K562 (cell line): Measurements from ENCODE around the gene NXF1. TPM values are rescaled to one million over a fixed set of nuclear protein-coding genes. Genes with fewer than 3 reads are reported as not detected.

ENCODE experiments used
- ATAC-seq: fragments of 200-7000 bp; cut with Tn5 transposase; 3 replicates; pipeline ENCODE4 v1.9.1; 2020; ENCODE audit warnings: moderate library complexity
- BruUV-seq: library from RNA; stranded (reverse); fragments of 400-500 nt; replicated peaks from 2 replicates; lab custom pipeline; 2021; lab: Mats Ljungman, UMichigan
- CTCF ChIA-PET: fragments of 300-600 bp; formaldehyde crosslinking; extraction: SDS; loops from one replicate; lab custom pipeline; 2021; ENCODE audit warnings: low intra/inter-chr PET ratio; lab: Yijun Ruan, JAX
- POLR2A ChIA-PET: fragments of 300-600, 350-650 bp; sonication (Branson Sonifier 250); formaldehyde crosslinking; extraction: SDS; loops from one replicate; lab custom pipeline; 2021; ENCODE audit warnings: antibody characterized with exemption, inconsistent platforms; lab: Yijun Ruan, JAX
- DNase-seq, 4 experiments: peaks; one replicate each; pipeline versions ENCODE4 v3.0.0 to v3.0.0-alpha.2; 2011 to 2018; ENCODE audit warnings: low spot score in 3 of 4, mixed read lengths in 3 of 4; ENCODE audit errors: extremely low read depth in 1 of 4
- FAIRE-seq: peaks from 2 replicates; lab custom pipeline; 2011; peaks lifted over from hg19 to GRCh38; lab: Jason Lieb, UNC
- H2AFZ ChIP-seq: 2 replicates; pipeline ENCODE4 v1.6.0; 2011; ENCODE audit warnings: low read depth, low read length, control low read depth, inconsistent platforms
- H3K27ac ChIP-seq: fragments of 200-600 bp; 3 replicates; pipeline ENCODE4 v1.8.0; 2011; ENCODE audit warnings: low read depth, mild to moderate bottlenecking, control low read depth, inconsistent platforms, low read length, moderate library complexity, mixed read lengths; ENCODE audit errors: extremely low read depth
- H3K27me3 ChIP-seq, 2 experiments: fragments of 300-600 bp in 1 of 2; 2 replicates in 1 of 2; 3 replicates in 1 of 2; pipeline versions ENCODE4 v1.6.0 to v1.8.0; 2011; ENCODE audit warnings: inconsistent platforms in 2 of 2, low read length in 2 of 2, mild to moderate bottlenecking in 1 of 2, mixed read lengths in 1 of 2, moderate library complexity in 1 of 2; ENCODE audit not compliant: control insufficient read depth in 2 of 2, insufficient read depth in 2 of 2
- H3K36me3 ChIP-seq: fragments of 300-600 bp; 3 replicates; pipeline ENCODE4 v1.8.0; 2011; ENCODE audit warnings: mild to moderate bottlenecking, low read length, inconsistent platforms; ENCODE audit not compliant: control insufficient read depth, insufficient read depth
- H3K4me1 ChIP-seq, 2 experiments: fragments of 200-600 bp in 1 of 2; replicated peaks in 1 of 2; 2 replicates in 1 of 2; 3 replicates in 1 of 2; pipeline versions ENCODE4 v1.5.1 to v1.8.0; 2011; ENCODE audit warnings: inconsistent platforms in 2 of 2, low read length in 2 of 2, mild to moderate bottlenecking in 1 of 2, mixed read lengths in 1 of 2, moderate library complexity in 1 of 2; ENCODE audit not compliant: control insufficient read depth in 2 of 2, insufficient read depth in 2 of 2
- H3K4me2 ChIP-seq: 2 replicates; pipeline ENCODE4 v1.6.1; 2011; ENCODE audit warnings: low read length, control low read depth, inconsistent platforms, mixed read lengths; ENCODE audit not compliant: insufficient read depth
- H3K4me3 ChIP-seq: fragments of 200-600 bp; sonication (generic), shearing (Covaris generic); 2 replicates; pipeline ENCODE4 v1.5.1; 2016; ENCODE audit warnings: control low read depth, inconsistent platforms
- H3K79me2 ChIP-seq: fragments of 200-600 bp; 3 replicates; pipeline ENCODE4 v1.8.0; 2011; ENCODE audit warnings: low read length, inconsistent platforms; ENCODE audit not compliant: control insufficient read depth, insufficient read depth
- H3K9ac ChIP-seq, 2 experiments: 2 replicates each; pipeline versions ENCODE4 v1.6.0 to v1.6.1; 2011; ENCODE audit warnings: low read depth in 2 of 2, low read length in 2 of 2, control low read depth in 1 of 2, inconsistent platforms in 1 of 2, mild to moderate bottlenecking in 1 of 2, mixed read lengths in 1 of 2; ENCODE audit not compliant: insufficient read depth in 1 of 2
- H3K9me1 ChIP-seq: one replicate; pipeline ENCODE4 v1.6.0; 2011; ENCODE audit warnings: inconsistent platforms, mild to moderate bottlenecking, low read length, moderate library complexity; ENCODE audit not compliant: control insufficient read depth, insufficient read depth
- H3K9me3 ChIP-seq: replicated peaks from 2 replicates; pipeline ENCODE4 v1.5.1; 2011; ENCODE audit warnings: low read depth, low read length, inconsistent platforms; ENCODE audit not compliant: control insufficient read depth, insufficient read depth
- H4K20me1 ChIP-seq: replicated peaks from 2 replicates; pipeline ENCODE4 v1.6.1; 2011; ENCODE audit warnings: low read length, inconsistent platforms, mixed read lengths; ENCODE audit not compliant: control insufficient read depth, insufficient read depth
- CEBPB ChIP-seq: fragments of 450-650 bp; IDR thresholded peaks from 2 replicates; pipeline ENCODE4 v1.6.1; 2016; ENCODE audit warnings: missing genetic modification characterization, missing compliant biosample characterization
- KDM1A ChIP-seq, 2 experiments: fragments of 450-650 bp; IDR thresholded peaks; 2 replicates each; pipeline ENCODE4 v1.6.1; 2016; ENCODE audit warnings: mild to moderate bottlenecking in 2 of 2
- KLF13 ChIP-seq: fragments of 450-650 bp; IDR thresholded peaks from 2 replicates; pipeline ENCODE4 v1.6.1; 2016; ENCODE audit warnings: missing genetic modification characterization, low read depth, mild to moderate bottlenecking, missing compliant biosample characterization, moderate library complexity, borderline replicate concordance
- NBN ChIP-seq: fragments of 450-650 bp; IDR thresholded peaks from 2 replicates; pipeline ENCODE4 v1.6.1; 2016; ENCODE audit warnings: low read depth, mild to moderate bottlenecking
- NFRKB ChIP-seq: fragments of 450-650 bp; IDR thresholded peaks from 2 replicates; pipeline ENCODE4 v1.6.1; 2016; ENCODE audit warnings: low read depth
- SAP30 ChIP-seq: fragments of 200-600 bp; sonication (generic); IDR thresholded peaks from 2 replicates; pipeline ENCODE4 v1.6.1; 2012; ENCODE audit warnings: borderline replicate concordance, low read depth, mild to moderate bottlenecking, moderate library complexity, low read length, control low read depth, inconsistent platforms; ENCODE audit not compliant: insufficient read depth, poor library complexity, severe bottlenecking
- SMAD4 ChIP-seq: fragments of 250-450 bp; sonication (Bioruptor Pico); conservative IDR thresholded peaks from 2 replicates; pipeline ENCODE4 v1.8.0; 2021; ENCODE audit warnings: inconsistent platforms, mild to moderate bottlenecking, moderate library complexity
- YY1 ChIP-seq, 3 experiments: IDR thresholded peaks; 2 replicates each; pipeline ENCODE4 v1.6.1; 2011; ENCODE audit warnings: low read length in 2 of 3, mild to moderate bottlenecking in 2 of 3, moderate library complexity in 2 of 3, borderline replicate concordance in 1 of 3, control low read depth in 1 of 3, low read depth in 1 of 3; ENCODE audit not compliant: insufficient read depth in 3 of 3, insufficient replicate concordance in 2 of 3, control insufficient read depth in 1 of 3, insufficient read length in 1 of 3; ENCODE audit errors: extremely low read depth in 1 of 3
- ZNF253 ChIP-seq: fragments of 250-450 bp; sonication (Bioruptor Pico); conservative IDR thresholded peaks from 2 replicates; pipeline ENCODE4 v1.6.1; 2021; ENCODE audit warnings: mild to moderate bottlenecking
- whole genome bisulfite sequencing: fragments of 100-300 bp; shearing (Covaris generic); methylation state at CpG from one replicate; pipeline ENCODE4 v1.1.6; 2016; ENCODE audit warnings: low coverage, mixed read lengths; ENCODE audit not compliant: insufficient coverage; ENCODE audit errors: missing lambda C conversion rate; 5-methylcytosine and 5-hydroxymethylcytosine counted together
- in situ Hi-C: fragments of 300-500 bp; cut with MboI; formaldehyde crosslinking; loops from 4 replicates; pipeline ENCODE4 v1.15.0; 2018; ENCODE audit warnings: inconsistent platforms, mixed read lengths
- intact Hi-C: fragments of 100-400 bp; cut with micrococcal nuclease; formaldehyde crosslinking; loops from 2 replicates; pipeline ENCODE4 v1.14.2; 2022
- polyA plus RNA-seq, 8 experiments: library from polyadenylated mRNA; depleted of rRNA in 4 of 8; stranded (reverse) in 5 of 8; unstranded in 3 of 8; fragments of >200 nt; fragmentation: Nextera tagmentation in 2 of 8; fragmentation: Illumina TruSeq in 1 of 8; extraction: Ambion mirVana in 2 of 8; extraction: Trizol in 1 of 8; gene quantifications; 2 replicates each; pipeline versions ENCODE4 v1.2.1 to v1.2.3, GENCODE V29; 2011 to 2014; ENCODE audit warnings: inconsistent platforms in 1 of 8, missing spikeins in 1 of 8
- total RNA-seq, 7 experiments: library from RNA; depleted of rRNA in 6 of 7; stranded (reverse); fragments of >200 nt in 6 of 7; fragmentation: Illumina TruSeq in 2 of 7; extraction: Trizol in 2 of 7; gene quantifications; 2 replicates each; pipeline versions ENCODE4 v1.2.1 to v1.2.3, GENCODE V29; 2011 to 2021; ENCODE audit warnings: low replicate concordance in 1 of 7
- TF ChIP-seq, protein P1 (sequence below), 2 experiments: fragments of 450-650 bp; IDR thresholded peaks; 2 replicates each; pipeline ENCODE4 v1.6.1; 2018; ENCODE audit warnings: mild to moderate bottlenecking in 2 of 2, low read depth in 1 of 2; ENCODE audit not compliant: partially characterized antibody in 2 of 2
- TF ChIP-seq, protein P2 (sequence below): fragments of 200-800 bp; sonication (Bioruptor generic); IDR thresholded peaks from 2 replicates; pipeline ENCODE4 v1.6.1; 2017; ENCODE audit warnings: missing genetic modification characterization, missing compliant biosample characterization

Gene NXF1
- total and polyA plus RNA-seq, 9 of the 15 experiments (the other 6 are each of a cell fraction or from before 2014, with no cell fraction given): 18.1 to 98.3 (median 35.8) TPM

GRCh38 chr11:62806611-62807121, 1.4 kb upstream of the NXF1 start (continued):
- TF ChIP-seq CEBPB (tag) (peak; percentile 90), ZNF253 (CRISPR knock-in tag) (no peak)
- TF ChIP-seq, all 486 proteins: peak for 6

- FAIRE-seq (peak; percentile 6), ATAC-seq (peak; percentile 51), DNase-seq (peak; percentile 29 to 63 (median 44))
- Histone ChIP-seq H3K9me3 (no peaks in the 10 kb centered on the region), H3K27me3 (no peaks in the 10 kb centered on the region), H2AFZ (peak overlapping the region; percentile 79), H4K20me1 (peaks cover 9% of the 10 kb centered on the region; the same call in 1 of the 2 replicates), H3K79me2 (peaks cover 28% of the 10 kb centered on the region), H3K27ac (peak overlapping the region; percentile 72), H3K9me1 (no peaks in the 10 kb centered on the region), H3K36me3 (peaks cover 32% of the 10 kb centered on the region), H3K9ac (peak overlapping the region; percentile 90 to 97; a peak in 3 of 4 replicates), H3K4me2 (peak overlapping the region; percentile 97), H3K4me1 (peaks cover 11 to 19% of the 10 kb centered on the region in 2 experiments; a peak in 4 of 5 replicates), H3K4me3 (peak overlapping the region; percentile 94)
- BruUV-seq: no TSS peak
- WGBS: 4% methylated on average over 11 of the region's 12 CpGs
- TF ChIP-seq NFRKB: 0 out of 2 replicates have a peak, but pooled peaks have one; percentile 1
- TF ChIP-seq KDM1A (IDR thresholded peaks at IDR 0.05): peak in 1 of 2 experiments; percentile 35; a peak in 3 of 4 replicates
- TF ChIP-seq, protein P1, sequence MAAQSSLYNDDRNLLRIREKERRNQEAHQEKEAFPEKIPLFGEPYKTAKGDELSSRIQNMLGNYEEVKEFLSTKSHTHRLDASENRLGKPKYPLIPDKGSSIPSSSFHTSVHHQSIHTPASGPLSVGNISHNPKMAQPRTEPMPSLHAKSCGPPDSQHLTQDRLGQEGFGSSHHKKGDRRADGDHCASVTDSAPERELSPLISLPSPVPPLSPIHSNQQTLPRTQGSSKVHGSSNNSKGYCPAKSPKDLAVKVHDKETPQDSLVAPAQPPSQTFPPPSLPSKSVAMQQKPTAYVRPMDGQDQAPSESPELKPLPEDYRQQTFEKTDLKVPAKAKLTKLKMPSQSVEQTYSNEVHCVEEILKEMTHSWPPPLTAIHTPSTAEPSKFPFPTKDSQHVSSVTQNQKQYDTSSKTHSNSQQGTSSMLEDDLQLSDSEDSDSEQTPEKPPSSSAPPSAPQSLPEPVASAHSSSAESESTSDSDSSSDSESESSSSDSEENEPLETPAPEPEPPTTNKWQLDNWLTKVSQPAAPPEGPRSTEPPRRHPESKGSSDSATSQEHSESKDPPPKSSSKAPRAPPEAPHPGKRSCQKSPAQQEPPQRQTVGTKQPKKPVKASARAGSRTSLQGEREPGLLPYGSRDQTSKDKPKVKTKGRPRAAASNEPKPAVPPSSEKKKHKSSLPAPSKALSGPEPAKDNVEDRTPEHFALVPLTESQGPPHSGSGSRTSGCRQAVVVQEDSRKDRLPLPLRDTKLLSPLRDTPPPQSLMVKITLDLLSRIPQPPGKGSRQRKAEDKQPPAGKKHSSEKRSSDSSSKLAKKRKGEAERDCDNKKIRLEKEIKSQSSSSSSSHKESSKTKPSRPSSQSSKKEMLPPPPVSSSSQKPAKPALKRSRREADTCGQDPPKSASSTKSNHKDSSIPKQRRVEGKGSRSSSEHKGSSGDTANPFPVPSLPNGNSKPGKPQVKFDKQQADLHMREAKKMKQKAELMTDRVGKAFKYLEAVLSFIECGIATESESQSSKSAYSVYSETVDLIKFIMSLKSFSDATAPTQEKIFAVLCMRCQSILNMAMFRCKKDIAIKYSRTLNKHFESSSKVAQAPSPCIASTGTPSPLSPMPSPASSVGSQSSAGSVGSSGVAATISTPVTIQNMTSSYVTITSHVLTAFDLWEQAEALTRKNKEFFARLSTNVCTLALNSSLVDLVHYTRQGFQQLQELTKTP (IDR thresholded peaks at IDR 0.05; ENCODE audit: low read depth in 1 of 2, partially characterized antibody in 2 of 2): peak in 1 of 2 experiments; percentile 11
- no peak for TF ChIP-seq NBN
- TF ChIP-seq SMAD4 (CRISPR knock-in tag): no peak
- TF ChIP-seq SAP30: peak; percentile 37
- TF ChIP-seq YY1 (IDR thresholded peaks at IDR 0.05; ENCODE audit: borderline replicate concordance in 1 of 3, control insufficient read depth in 1 of 3, extremely low read depth in 1 of 3, insufficient read depth in 3 of 3, insufficient read length in 1 of 3, insufficient replicate concordance in 2 of 3, low read depth in 1 of 3, low read length in 2 of 3): peak in 2 of 3 experiments; percentile 65 to 83
- TF ChIP-seq, protein P2, sequence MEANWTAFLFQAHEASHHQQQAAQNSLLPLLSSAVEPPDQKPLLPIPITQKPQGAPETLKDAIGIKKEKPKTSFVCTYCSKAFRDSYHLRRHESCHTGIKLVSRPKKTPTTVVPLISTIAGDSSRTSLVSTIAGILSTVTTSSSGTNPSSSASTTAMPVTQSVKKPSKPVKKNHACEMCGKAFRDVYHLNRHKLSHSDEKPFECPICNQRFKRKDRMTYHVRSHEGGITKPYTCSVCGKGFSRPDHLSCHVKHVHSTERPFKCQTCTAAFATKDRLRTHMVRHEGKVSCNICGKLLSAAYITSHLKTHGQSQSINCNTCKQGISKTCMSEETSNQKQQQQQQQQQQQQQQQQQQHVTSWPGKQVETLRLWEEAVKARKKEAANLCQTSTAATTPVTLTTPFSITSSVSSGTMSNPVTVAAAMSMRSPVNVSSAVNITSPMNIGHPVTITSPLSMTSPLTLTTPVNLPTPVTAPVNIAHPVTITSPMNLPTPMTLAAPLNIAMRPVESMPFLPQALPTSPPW (CRISPR knock-in tag): 0 out of 2 replicates have a peak, but pooled peaks have one; percentile 9
- no peak for TF ChIP-seq KLF13 (tag)
- in situ Hi-C loops (no loop called here), intact Hi-C loops (loop anchor here (1.0 to 5.0 kb wide), 3 partner anchors 25 to 56 kb away; no protein-coding TSS in a partner anchor)
- POLR2A ChIA-PET: interaction anchor here (0.6 to 3.5 kb wide), 17 partner anchors 9 to 1280 kb away, joined by 3 to 40 read pairs (median 8); partner anchors contain the start of genes LRRN4CL, STX5, TUT1 and WDR74
- CTCF ChIA-PET: no interaction called here
Observed at GRCh38 chr11:62805961-62806441, 761 bp upstream of the NXF1 start.
